Mucosa of descending colon (tissue), 3 donors: ENCODE results near the gene RBM19. TPM values are rescaled to one million over a fixed set of nuclear protein-coding genes. Genes with fewer than 3 reads are reported as not detected.

Experiments used
- ATAC-seq: fragments of 200-7000 bp; cut with Tn5 transposase; one replicate; pipeline ENCODE4 v1.9.1; 2020; ENCODE audit warnings: mild to moderate bottlenecking, moderate library complexity
- DNase-seq, 3 donors: peaks; one replicate each; pipeline ENCODE4 v3.0.0-alpha.2; 2020
- H3K36me3 ChIP-seq: fragments of 200-600 bp; one replicate; pipeline ENCODE4 v1.8.0; 2021; ENCODE audit warnings: low read depth, mild to moderate bottlenecking
- H3K4me1 ChIP-seq: fragments of 200-600 bp; one replicate; pipeline ENCODE4 v1.8.0; 2021; ENCODE audit warnings: low read depth, mild to moderate bottlenecking
- H3K4me3 ChIP-seq: fragments of 200-600 bp; one replicate; pipeline ENCODE4 v1.8.0; 2021; ENCODE audit warnings: mild to moderate bottlenecking
- H3K9me3 ChIP-seq: fragments of 200-600 bp; one replicate; pipeline ENCODE4 v1.8.0; 2021; ENCODE audit warnings: mild to moderate bottlenecking
- CTCF ChIP-seq: fragments of 200-600 bp; IDR thresholded peaks from one replicate; pipeline ENCODE4 v1.8.0; 2022; ENCODE audit warnings: antibody characterized with exemption, mild to moderate bottlenecking
- intact Hi-C, 2 donors: fragments of 100-400 bp; cut with DNase I in 1 of 2; cut with micrococcal nuclease in 1 of 2; formaldehyde crosslinking; loops; one replicate each; pipeline versions ENCODE4 v1.11.0 to v1.11.1; 2022; cut with DNase I, micrococcal nuclease
- total RNA-seq, 3 donors: library from RNA; stranded (reverse); fragmentation: NEBNext Ultra II Directional in 2 of 3; extraction: Animal tissue kit (Norgen Biotek cat#: 25700) in 2 of 3; gene quantifications; one replicate each; pipeline versions ENCODE4 v1.2.1 to v1.2.4, GENCODE V29; 2021 to 2023
- donor health status: DM: no; HTN: no; CAD: no; lungs with moderate emphysema.
- donor health status: DM: no; HTN: no; CAD: no.
- donor health status: DM: no; HTN: yes; CAD: no.

RBM19 gene
- total RNA-seq, 3 donors from 2014 or later, result 22.5 to 38.4 (median 32.9) TPM

GRCh38 chr12:113894697-113895096, 71.4 kb downstream of the RBM19 start:
- H3K4me3 ChIP-seq, result no peak overlapping the region
- no peaks in the 10 kb centered on the region for H3K9me3 ChIP-seq
- H3K4me1 ChIP-seq, result no peaks in the 10 kb centered on the region
- DNase-seq, result no peak
- intact Hi-C loops, result no loop called here
- H3K36me3 ChIP-seq, result no peaks in the 10 kb centered on the region
- TF ChIP-seq CTCF, result no peak
- no peak for ATAC-seq

GRCh38 chr12:113893221-113893620, 72.9 kb downstream of the RBM19 start:
- no peak for DNase-seq
- H3K4me1 ChIP-seq, result no peaks in the 10 kb centered on the region
- no peaks in the 10 kb centered on the region for H3K36me3 ChIP-seq
- no peak overlapping the region for H3K4me3 ChIP-seq
- H3K9me3 ChIP-seq, result no peaks in the 10 kb centered on the region
- no peak for TF ChIP-seq CTCF
- intact Hi-C loops, result no loop called here
- no peak for ATAC-seq

GRCh38 chr12:113892556-113892955, 73.6 kb downstream of the RBM19 start:
- Histone ChIP-seq H3K4me3 (no peak overlapping the region), H3K9me3 (no peaks in the 10 kb centered on the region), H3K36me3 (no peaks in the 10 kb centered on the region), H3K4me1 (no peaks in the 10 kb centered on the region)
- DNase-seq, result no peak
- intact Hi-C loops, result no loop called here
- ATAC-seq, result no peak
- TF ChIP-seq CTCF, result no peak

GRCh38 chr12:113891739-113892520, 74.2 kb downstream of the RBM19 start:
- DNase-seq (no peak), ATAC-seq (no peak)
- TF ChIP-seq CTCF, result no peak
- no peaks in the 10 kb centered on the region for H3K9me3 ChIP-seq
- H3K4me3 ChIP-seq, result no peak overlapping the region
- no peaks in the 10 kb centered on the region for H3K36me3 ChIP-seq
- H3K4me1 ChIP-seq, result no peaks in the 10 kb centered on the region
- intact Hi-C loops, result no loop called here

- Histone ChIP-seq H3K36me3 (no peaks in the 10 kb centered on the region), H3K4me1 (no peaks in the 10 kb centered on the region), H3K9me3 (no peaks in the 10 kb centered on the region), H3K4me3 (no peak overlapping the region)
- no peak for TF ChIP-seq CTCF
- no peak for DNase-seq
- intact Hi-C loops, result no loop called here
- no peak for ATAC-seq
Observed at GRCh38 chr12:113891167-113891692, 74.9 kb downstream of the RBM19 start.
